ENCODE data around the gene KCND3.

The KCND3 gene

GRCh38 chr1:112000048-112000447, 10.6 kb upstream of the KCND3 start:
- Histone ChIP-seq H3K27ac (replicated peaks) (no peak overlapping the region), H3K4me3 (replicated peaks; ENCODE audit: insufficient read depth, low read length) (no peak overlapping the region), H3K27me3 (ENCODE audit: insufficient read depth, poor library complexity, severe bottlenecking) (peaks cover 10% of the 10 kb centered on the region)
- no peak for DNase-seq (ENCODE audit: low read depth in 1 of 2, low spot score in 1 of 2)
- TF ChIP-seq CTCF (IDR thresholded peaks at IDR 0.05; ENCODE audit: insufficient read depth, low read length), result no peak
- no peak for TF ChIP-seq REST (IDR thresholded peaks at IDR 0.05; ENCODE audit: insufficient replicate concordance, low read depth)
- no peak for TF ChIP-seq SPI1 (IDR thresholded peaks at IDR 0.05; ENCODE audit: borderline replicate concordance, low read depth)
- TF ChIP-seq GABPA (IDR thresholded peaks at IDR 0.05; ENCODE audit: low read depth), result no peak
- TF ChIP-seq POLR2AphosphoS5 (IDR thresholded peaks at IDR 0.05; ENCODE audit: low read depth), result no peak

- Histone ChIP-seq H3K27ac (replicated peaks) (no peak overlapping the region), H3K27me3 (ENCODE audit: insufficient read depth, poor library complexity, severe bottlenecking) (peaks cover 14% of the 10 kb centered on the region), H3K4me3 (replicated peaks; ENCODE audit: insufficient read depth, low read length) (no peak overlapping the region)
- DNase-seq (ENCODE audit: low read depth in 1 of 2, low spot score in 1 of 2), result no peak
- TF ChIP-seq POLR2AphosphoS5 (IDR thresholded peaks at IDR 0.05; ENCODE audit: low read depth) (no peak), REST (IDR thresholded peaks at IDR 0.05; ENCODE audit: insufficient replicate concordance, low read depth) (no peak), SPI1 (IDR thresholded peaks at IDR 0.05; ENCODE audit: borderline replicate concordance, low read depth) (peak; percentile 65), GABPA (IDR thresholded peaks at IDR 0.05; ENCODE audit: low read depth) (no peak), CTCF (IDR thresholded peaks at IDR 0.05; ENCODE audit: insufficient read depth, low read length) (no peak)
Measured at GRCh38 chr1:111998332-111998731, 8.9 kb upstream of the KCND3 start.

GRCh38 chr1:111992476-111992875, 3.0 kb upstream of the KCND3 start:
- peaks cover 52% of the 10 kb centered on the region for H3K27me3 ChIP-seq (ENCODE audit: insufficient read depth, poor library complexity, severe bottlenecking)
- DNase-seq (ENCODE audit: low read depth in 1 of 2, low spot score in 1 of 2), result no peak
- no peak overlapping the region for H3K27ac ChIP-seq (replicated peaks)
- H3K4me3 ChIP-seq (replicated peaks; ENCODE audit: insufficient read depth, low read length), result no peak overlapping the region
- no peak for TF ChIP-seq GABPA (IDR thresholded peaks at IDR 0.05; ENCODE audit: low read depth)
- TF ChIP-seq POLR2AphosphoS5 (IDR thresholded peaks at IDR 0.05; ENCODE audit: low read depth), result no peak
- TF ChIP-seq CTCF (IDR thresholded peaks at IDR 0.05; ENCODE audit: insufficient read depth, low read length), result no peak
- TF ChIP-seq SPI1 (IDR thresholded peaks at IDR 0.05; ENCODE audit: borderline replicate concordance, low read depth), result no peak
- no peak for TF ChIP-seq REST (IDR thresholded peaks at IDR 0.05; ENCODE audit: insufficient replicate concordance, low read depth)
